ENCODE results near the gene MED20. TPM values are rescaled to one million over a fixed set of nuclear protein-coding genes. Genes with fewer than 3 reads are reported as not detected.
A peak's percentile ranks its signal among the peaks of the same experiment; 100 is the strongest.

Gene MED20
- total and polyA plus RNA-seq, 8 donors: 19.7 to 32.1 (median 27.9) TPM

DNA sequence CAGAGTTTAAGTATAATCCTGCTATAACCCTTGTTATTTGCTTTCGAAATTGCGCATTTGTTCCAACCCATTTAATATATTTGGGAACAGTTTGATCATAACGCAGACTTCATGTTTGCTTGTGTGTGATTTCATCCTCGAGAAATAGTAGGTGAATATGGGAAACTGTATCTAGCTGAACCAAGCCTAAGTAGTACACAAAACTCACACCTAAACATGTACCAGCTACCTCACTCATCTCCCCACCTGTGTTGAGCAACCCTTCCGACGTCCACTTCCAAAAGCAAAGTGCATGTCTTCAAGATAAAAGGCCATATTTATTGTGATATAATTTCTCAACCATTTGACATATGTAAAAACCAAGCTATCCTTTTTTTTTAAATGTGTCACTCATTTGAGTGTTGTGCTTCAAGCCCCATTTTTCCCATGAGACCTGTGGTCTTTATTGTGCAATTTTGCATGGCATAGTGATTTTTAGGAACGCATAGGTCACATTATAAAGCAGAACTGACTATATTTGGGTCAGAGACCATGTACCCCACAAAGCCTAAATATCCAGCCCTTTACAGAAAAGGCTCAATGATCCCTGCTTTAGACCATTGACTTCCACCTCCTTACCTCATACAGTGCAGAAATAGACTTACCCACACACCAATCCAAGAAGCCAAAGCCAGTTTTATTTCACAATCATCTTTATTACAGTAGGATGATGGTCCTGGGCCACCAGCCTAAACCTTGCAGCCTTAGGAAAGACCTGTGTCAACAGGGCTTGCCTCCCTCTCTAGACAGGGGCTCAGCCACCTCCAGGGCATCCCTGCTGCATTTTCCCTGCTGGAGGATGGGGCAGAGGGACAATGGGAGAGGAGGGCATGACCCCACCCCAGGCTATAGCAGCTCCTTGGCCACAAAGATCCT lies 13.6 kb upstream of the MED20 start:
- Histone ChIP-seq H3K36me3 (peaks cover 6 to 80% of the 10 kb centered on the region in 2 donors), H3K9me3 (no peaks in the 10 kb centered on the region), H3K27ac (peak overlapping the region in 1 of 2 donors; percentile 94), H3K27me3 (no peaks in the 10 kb centered on the region), H3K4me1 (peaks cover 31 to 52% of the 10 kb centered on the region in 2 donors), H3K4me3 (no peak overlapping the region)
- TF ChIP-seq, protein P1, sequence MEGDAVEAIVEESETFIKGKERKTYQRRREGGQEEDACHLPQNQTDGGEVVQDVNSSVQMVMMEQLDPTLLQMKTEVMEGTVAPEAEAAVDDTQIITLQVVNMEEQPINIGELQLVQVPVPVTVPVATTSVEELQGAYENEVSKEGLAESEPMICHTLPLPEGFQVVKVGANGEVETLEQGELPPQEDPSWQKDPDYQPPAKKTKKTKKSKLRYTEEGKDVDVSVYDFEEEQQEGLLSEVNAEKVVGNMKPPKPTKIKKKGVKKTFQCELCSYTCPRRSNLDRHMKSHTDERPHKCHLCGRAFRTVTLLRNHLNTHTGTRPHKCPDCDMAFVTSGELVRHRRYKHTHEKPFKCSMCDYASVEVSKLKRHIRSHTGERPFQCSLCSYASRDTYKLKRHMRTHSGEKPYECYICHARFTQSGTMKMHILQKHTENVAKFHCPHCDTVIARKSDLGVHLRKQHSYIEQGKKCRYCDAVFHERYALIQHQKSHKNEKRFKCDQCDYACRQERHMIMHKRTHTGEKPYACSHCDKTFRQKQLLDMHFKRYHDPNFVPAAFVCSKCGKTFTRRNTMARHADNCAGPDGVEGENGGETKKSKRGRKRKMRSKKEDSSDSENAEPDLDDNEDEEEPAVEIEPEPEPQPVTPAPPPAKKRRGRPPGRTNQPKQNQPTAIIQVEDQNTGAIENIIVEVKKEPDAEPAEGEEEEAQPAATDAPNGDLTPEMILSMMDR (IDR thresholded peaks at IDR 0.05): no peak
- DNase-seq: no peak
- ATAC-seq: no peak
- intact Hi-C loops (cut with DNase I): loop anchor here in 1 of 2 donors (5.0 kb wide), 1 partner anchor 108 kb away; no protein-coding TSS in a partner anchor

DNA sequence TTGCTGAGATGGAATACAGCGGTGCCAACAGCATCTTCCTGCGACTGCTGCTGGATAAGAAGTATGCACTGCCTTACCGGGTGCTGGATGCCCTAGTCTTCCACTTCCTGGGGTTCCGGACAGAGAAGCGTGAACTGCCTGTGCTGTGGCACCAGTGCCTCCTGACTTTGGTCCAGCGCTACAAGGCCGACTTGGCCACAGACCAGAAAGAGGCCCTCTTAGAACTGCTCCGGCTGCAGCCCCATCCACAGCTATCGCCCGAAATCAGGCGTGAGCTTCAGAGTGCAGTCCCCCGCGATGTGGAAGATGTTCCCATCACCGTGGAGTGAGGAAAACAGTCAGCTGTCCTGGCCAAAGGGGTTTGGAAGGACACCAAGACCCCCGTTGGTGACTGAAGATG lies 11.4 kb upstream of the MED20 start:
- Histone ChIP-seq H3K9me3 (no peaks in the 10 kb centered on the region), H3K27ac (peak overlapping the region in 1 of 2 donors; percentile 3)

DNA sequence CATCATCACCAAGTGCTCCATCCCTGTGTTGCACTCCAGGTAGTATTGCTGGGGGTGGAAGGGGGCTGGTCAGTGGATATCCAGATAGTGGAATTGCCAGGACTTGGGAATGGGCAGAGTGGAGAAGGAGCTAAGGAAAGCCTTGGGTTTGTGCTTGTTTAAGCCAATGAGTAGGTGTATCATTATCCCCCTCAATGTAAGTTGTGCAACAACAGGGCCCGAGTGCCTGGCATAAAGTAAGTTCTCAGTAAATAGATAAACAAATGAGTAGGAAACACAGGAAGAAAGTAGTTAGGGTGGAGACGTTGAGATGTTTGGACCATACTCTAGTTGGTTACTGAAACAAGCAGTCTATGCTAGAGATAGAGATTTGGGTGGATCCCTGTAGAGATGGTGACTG lies 10.9 kb upstream of the MED20 start:
- intact Hi-C loops (cut with DNase I): no loop called here
- no peak overlapping the region for H3K4me3 ChIP-seq

More for the DNA sequence above, 11.4 kb upstream of the MED20 start:
- H3K4me1 ChIP-seq: peaks cover 15 to 30% of the 10 kb centered on the region in 2 donors
- peaks cover 6 to 100% of the 10 kb centered on the region in 2 donors for H3K36me3 ChIP-seq
- DNase-seq: no peak
- no peaks in the 10 kb centered on the region for H3K27me3 ChIP-seq
- no peak overlapping the region for H3K4me3 ChIP-seq
- TF ChIP-seq, protein P1 (IDR thresholded peaks at IDR 0.05): no peak
- no peak for ATAC-seq
- intact Hi-C loops (cut with DNase I): no loop called here

DNA sequence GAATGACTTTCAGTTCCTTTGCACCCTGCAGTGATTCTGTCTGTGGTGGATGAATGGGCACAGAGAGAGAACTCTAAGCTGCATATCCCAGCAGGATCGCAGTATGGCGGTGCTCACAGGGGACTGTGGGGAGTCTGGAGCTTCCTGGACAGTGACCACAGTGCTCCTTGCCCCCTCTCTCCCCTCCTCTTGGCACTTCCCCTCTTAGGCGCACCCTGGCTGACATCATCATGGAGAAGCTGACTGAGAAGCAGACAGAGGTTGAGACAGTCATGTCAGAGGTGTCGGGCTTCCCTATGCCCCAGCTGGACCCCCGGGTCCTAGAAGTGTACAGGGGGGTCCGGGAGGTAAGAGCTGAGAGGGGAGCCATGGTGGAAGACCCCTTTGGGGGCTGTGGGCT lies 9.0 kb upstream of the MED20 start:
- Histone ChIP-seq H3K27me3 (no peaks in the 10 kb centered on the region), H3K27ac (no peak overlapping the region), H3K9me3 (no peaks in the 10 kb centered on the region), H3K36me3 (peaks cover 3 to 87% of the 10 kb centered on the region in 2 donors), H3K4me1 (peaks cover 0 to 6% of the 10 kb centered on the region in 2 donors), H3K4me3 (no peak overlapping the region)
- TF ChIP-seq, protein P1 (IDR thresholded peaks at IDR 0.05): no peak
- ATAC-seq (no peak), DNase-seq (no peak)
- intact Hi-C loops (cut with DNase I): no loop called here

More for the DNA sequence above, 10.9 kb upstream of the MED20 start:
- Histone ChIP-seq H3K36me3 (peaks cover 6 to 98% of the 10 kb centered on the region in 2 donors), H3K27ac (peak overlapping the region in 1 of 2 donors; percentile 3), H3K9me3 (no peaks in the 10 kb centered on the region), H3K27me3 (no peaks in the 10 kb centered on the region), H3K4me1 (peaks cover 9 to 24% of the 10 kb centered on the region in 2 donors)
- ATAC-seq (no peak), DNase-seq (no peak)
- TF ChIP-seq, protein P1 (IDR thresholded peaks at IDR 0.05): no peak

DNA sequence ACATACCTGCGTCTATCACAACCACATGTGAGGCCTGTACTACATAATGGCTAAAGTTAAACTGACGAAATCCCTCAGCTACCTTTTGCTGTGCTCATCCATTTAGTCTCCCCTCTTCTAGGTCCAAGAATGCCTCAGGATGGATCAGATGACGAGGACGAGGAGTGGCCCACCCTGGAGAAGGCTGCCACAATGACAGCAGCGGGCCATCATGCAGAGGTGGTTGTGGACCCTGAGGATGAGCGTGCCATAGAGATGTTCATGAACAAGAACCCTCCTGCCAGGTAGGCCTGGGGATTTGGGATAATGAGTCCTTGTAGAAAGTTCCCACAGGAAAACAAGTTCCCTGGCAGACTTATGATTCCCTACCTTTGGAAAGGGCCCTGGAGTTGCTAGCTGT lies 6.3 kb upstream of the MED20 start:
- ATAC-seq (no peak), DNase-seq (no peak)
- peaks cover 0 to 60% of the 10 kb centered on the region in 2 donors for H3K36me3 ChIP-seq
- no peak overlapping the region for H3K4me3 ChIP-seq
- TF ChIP-seq, protein P1 (IDR thresholded peaks at IDR 0.05): no peak
- no peaks in the 10 kb centered on the region for H3K9me3 ChIP-seq
- no peak overlapping the region for H3K27ac ChIP-seq
- H3K4me1 ChIP-seq: peaks cover 3 to 21% of the 10 kb centered on the region in 2 donors
- intact Hi-C loops (cut with DNase I): no loop called here
- no peaks in the 10 kb centered on the region for H3K27me3 ChIP-seq
